K562 (cell line): ENCODE measurements around the gene SRP9. TPM values are rescaled to one million over a fixed set of nuclear protein-coding genes. Genes with fewer than 3 reads are reported as not detected.

Source experiments
- ATAC-seq: fragments of 200-7000 bp; cut with Tn5 transposase; 3 replicates; pipeline ENCODE4 v1.9.1; 2020; ENCODE audit warnings: moderate library complexity
- BruUV-seq: library from RNA; stranded (reverse); fragments of 400-500 nt; replicated peaks from 2 replicates; lab custom pipeline; 2021; lab: Mats Ljungman, UMichigan
- CTCF ChIA-PET: fragments of 300-600 bp; formaldehyde crosslinking; extraction: SDS; loops from one replicate; lab custom pipeline; 2021; ENCODE audit warnings: low intra/inter-chr PET ratio; lab: Yijun Ruan, JAX
- POLR2A ChIA-PET: fragments of 300-600, 350-650 bp; sonication (Branson Sonifier 250); formaldehyde crosslinking; extraction: SDS; loops from one replicate; lab custom pipeline; 2021; ENCODE audit warnings: antibody characterized with exemption, inconsistent platforms; lab: Yijun Ruan, JAX
- DNase-seq, 4 experiments: peaks; one replicate each; pipeline versions ENCODE4 v3.0.0 to v3.0.0-alpha.2; 2011 to 2018; ENCODE audit warnings: low spot score in 3 of 4, mixed read lengths in 3 of 4; ENCODE audit errors: extremely low read depth in 1 of 4
- FAIRE-seq: peaks from 2 replicates; lab custom pipeline; 2011; peaks lifted over from hg19 to GRCh38; lab: Jason Lieb, UNC
- H2AFZ ChIP-seq: 2 replicates; pipeline ENCODE4 v1.6.0; 2011; ENCODE audit warnings: low read depth, low read length, control low read depth, inconsistent platforms
- H3K27ac ChIP-seq: fragments of 200-600 bp; 3 replicates; pipeline ENCODE4 v1.8.0; 2011; ENCODE audit warnings: low read depth, mild to moderate bottlenecking, control low read depth, inconsistent platforms, low read length, moderate library complexity, mixed read lengths; ENCODE audit errors: extremely low read depth
- H3K27me3 ChIP-seq, 2 experiments: fragments of 300-600 bp in 1 of 2; 2 replicates in 1 of 2; 3 replicates in 1 of 2; pipeline versions ENCODE4 v1.6.0 to v1.8.0; 2011; ENCODE audit warnings: inconsistent platforms in 2 of 2, low read length in 2 of 2, mild to moderate bottlenecking in 1 of 2, mixed read lengths in 1 of 2, moderate library complexity in 1 of 2; ENCODE audit not compliant: control insufficient read depth in 2 of 2, insufficient read depth in 2 of 2
- H3K36me3 ChIP-seq: fragments of 300-600 bp; 3 replicates; pipeline ENCODE4 v1.8.0; 2011; ENCODE audit warnings: mild to moderate bottlenecking, low read length, inconsistent platforms; ENCODE audit not compliant: control insufficient read depth, insufficient read depth
- H3K4me1 ChIP-seq, 2 experiments: fragments of 200-600 bp in 1 of 2; replicated peaks in 1 of 2; 2 replicates in 1 of 2; 3 replicates in 1 of 2; pipeline versions ENCODE4 v1.5.1 to v1.8.0; 2011; ENCODE audit warnings: inconsistent platforms in 2 of 2, low read length in 2 of 2, mild to moderate bottlenecking in 1 of 2, mixed read lengths in 1 of 2, moderate library complexity in 1 of 2; ENCODE audit not compliant: control insufficient read depth in 2 of 2, insufficient read depth in 2 of 2
- H3K4me2 ChIP-seq: 2 replicates; pipeline ENCODE4 v1.6.1; 2011; ENCODE audit warnings: low read length, control low read depth, inconsistent platforms, mixed read lengths; ENCODE audit not compliant: insufficient read depth
- H3K4me3 ChIP-seq: fragments of 200-600 bp; sonication (generic), shearing (Covaris generic); 2 replicates; pipeline ENCODE4 v1.5.1; 2016; ENCODE audit warnings: control low read depth, inconsistent platforms
- H3K79me2 ChIP-seq: fragments of 200-600 bp; 3 replicates; pipeline ENCODE4 v1.8.0; 2011; ENCODE audit warnings: low read length, inconsistent platforms; ENCODE audit not compliant: control insufficient read depth, insufficient read depth
- H3K9ac ChIP-seq, 2 experiments: 2 replicates each; pipeline versions ENCODE4 v1.6.0 to v1.6.1; 2011; ENCODE audit warnings: low read depth in 2 of 2, low read length in 2 of 2, control low read depth in 1 of 2, inconsistent platforms in 1 of 2, mild to moderate bottlenecking in 1 of 2, mixed read lengths in 1 of 2; ENCODE audit not compliant: insufficient read depth in 1 of 2
- H3K9me1 ChIP-seq: one replicate; pipeline ENCODE4 v1.6.0; 2011; ENCODE audit warnings: inconsistent platforms, mild to moderate bottlenecking, low read length, moderate library complexity; ENCODE audit not compliant: control insufficient read depth, insufficient read depth
- H3K9me3 ChIP-seq: replicated peaks from 2 replicates; pipeline ENCODE4 v1.5.1; 2011; ENCODE audit warnings: low read depth, low read length, inconsistent platforms; ENCODE audit not compliant: control insufficient read depth, insufficient read depth
- H4K20me1 ChIP-seq: replicated peaks from 2 replicates; pipeline ENCODE4 v1.6.1; 2011; ENCODE audit warnings: low read length, inconsistent platforms, mixed read lengths; ENCODE audit not compliant: control insufficient read depth, insufficient read depth
- ARID3B ChIP-seq: fragments of 250-450 bp; sonication (Bioruptor Pico); IDR thresholded peaks from 2 replicates; pipeline ENCODE4 v1.4.0; 2020; ENCODE audit warnings: borderline replicate concordance
- BCOR ChIP-seq: fragments of 450-650 bp; IDR thresholded peaks from 2 replicates; pipeline ENCODE4 v1.6.1; 2016
- DEAF1 ChIP-seq: fragments of 450-650 bp; formaldehyde crosslinking; IDR thresholded peaks from 2 replicates; pipeline ENCODE4 v1.4.0; 2020; ENCODE audit warnings: mild to moderate bottlenecking, moderate library complexity
- GABPB2 ChIP-seq: fragments of 250-450 bp; sonication (Bioruptor Pico); conservative IDR thresholded peaks from 2 replicates; pipeline ENCODE4 v1.5.1; 2021; ENCODE audit warnings: mild to moderate bottlenecking
- JUNB ChIP-seq: fragments of 450-650 bp; formaldehyde crosslinking; conservative IDR thresholded peaks from 2 replicates; pipeline ENCODE4 v1.4.0; 2020; ENCODE audit warnings: mild to moderate bottlenecking
- SAP30 ChIP-seq: fragments of 200-600 bp; sonication (generic); IDR thresholded peaks from 2 replicates; pipeline ENCODE4 v1.6.1; 2012; ENCODE audit warnings: borderline replicate concordance, low read depth, mild to moderate bottlenecking, moderate library complexity, low read length, control low read depth, inconsistent platforms; ENCODE audit not compliant: insufficient read depth, poor library complexity, severe bottlenecking
- SPI1 ChIP-seq: IDR thresholded peaks from 2 replicates; pipeline ENCODE4 v1.6.1; 2011; ENCODE audit warnings: low read depth, low read length, control low read depth, borderline replicate concordance
- ZBTB40 ChIP-seq, 2 experiments: fragments of 450-650 bp in 1 of 2; sonication (generic) in 1 of 2; formaldehyde crosslinking in 1 of 2; IDR thresholded peaks; 2 replicates each; pipeline versions ENCODE4 v1.7.1 to v1.9.0; 2016 to 2022; ENCODE audit warnings: inconsistent platforms in 1 of 2, mild to moderate bottlenecking in 1 of 2, missing genetic modification reagents in 1 of 2
- ZNF436 ChIP-seq: fragments of 250-450, 450-650 bp; sonication (Bioruptor Pico); formaldehyde crosslinking; IDR thresholded peaks from 2 replicates; pipeline ENCODE4 v1.7.0; 2020; ENCODE audit warnings: mild to moderate bottlenecking
- WGBS: fragments of 100-300 bp; shearing (Covaris generic); methylation state at CpG from one replicate; pipeline ENCODE4 v1.1.6; 2016; ENCODE audit warnings: low coverage, mixed read lengths; ENCODE audit not compliant: insufficient coverage; ENCODE audit errors: missing lambda C conversion rate; 5-methylcytosine and 5-hydroxymethylcytosine counted together
- in situ Hi-C: fragments of 300-500 bp; cut with MboI; formaldehyde crosslinking; loops from 4 replicates; pipeline ENCODE4 v1.15.0; 2018; ENCODE audit warnings: inconsistent platforms, mixed read lengths
- intact Hi-C: fragments of 100-400 bp; cut with micrococcal nuclease; formaldehyde crosslinking; loops from 2 replicates; pipeline ENCODE4 v1.14.2; 2022
- polyA plus RNA-seq, 8 experiments: library from polyadenylated mRNA; depleted of rRNA in 4 of 8; stranded (reverse) in 5 of 8; unstranded in 3 of 8; fragments of >200 nt; fragmentation: Nextera tagmentation in 2 of 8; fragmentation: Illumina TruSeq in 1 of 8; extraction: Ambion mirVana in 2 of 8; extraction: Trizol in 1 of 8; gene quantifications; 2 replicates each; pipeline versions ENCODE4 v1.2.1 to v1.2.3, GENCODE V29; 2011 to 2014; ENCODE audit warnings: inconsistent platforms in 1 of 8, missing spikeins in 1 of 8
- total RNA-seq, 7 experiments: library from RNA; depleted of rRNA in 6 of 7; stranded (reverse); fragments of >200 nt in 6 of 7; fragmentation: Illumina TruSeq in 2 of 7; extraction: Trizol in 2 of 7; gene quantifications; 2 replicates each; pipeline versions ENCODE4 v1.2.1 to v1.2.3, GENCODE V29; 2011 to 2021; ENCODE audit warnings: low replicate concordance in 1 of 7

SRP9 gene
- total and polyA plus RNA-seq, 9 of the 15 experiments (the other 6 are each of a cell fraction or from before 2014, with no cell fraction given): 273 to 1,892 (median 668) TPM

- CTCF ChIA-PET: no interaction called here
- in situ Hi-C loops: no loop called here
- Histone ChIP-seq H3K27ac (no peak overlapping the region), H3K4me3 (no peak overlapping the region), H4K20me1 (no peaks in the 10 kb centered on the region), H2AFZ (no peak overlapping the region), H3K27me3 (peaks cover 29 to 57% of the 10 kb centered on the region in 2 experiments; a peak in 4 of 5 replicates), H3K4me1 (no peaks in the 10 kb centered on the region; a peak in 1 of 5 replicates)
- no TSS peak for BruUV-seq
- no peak for DNase-seq
- TF ChIP-seq GABPB2 (CRISPR knock-in tag) (no peak), SPI1 (no peak), BCOR (no peak), JUNB (CRISPR knock-in tag) (no peak), ARID3B (no peak), SAP30 (no peak), ZNF436 (CRISPR knock-in tag) (no peak), DEAF1 (CRISPR knock-in tag) (no peak), ZBTB40 (IDR thresholded peaks at IDR 0.05) (no peak), ZBTB40 (CRISPR knock-in tag; IDR thresholded peaks at IDR 0.05) (no peak)
- TF ChIP-seq, all 486 proteins: peak for 0
- POLR2A ChIA-PET: interaction anchor here (1.7 kb wide), 1 partner anchor 8 kb away, joined by 6 read pairs; no protein-coding TSS in a partner anchor
- ATAC-seq (no peak), FAIRE-seq (no peak)
- Histone ChIP-seq H3K9me3 (no peaks in the 10 kb centered on the region), H3K79me2 (no peaks in the 10 kb centered on the region), H3K4me2 (no peak overlapping the region), H3K9ac (no peak overlapping the region), H3K9me1 (no peaks in the 10 kb centered on the region), H3K36me3 (no peaks in the 10 kb centered on the region)
- intact Hi-C loops: no loop called here
- 2% methylated on average over 5 of the region's 5 CpGs for WGBS
These were observed 38.0 kb upstream of the SRP9 start for GRCh38 chr1:225739542-225740107.
